ENCODE data around the gene ITGA2B.

DNA sequence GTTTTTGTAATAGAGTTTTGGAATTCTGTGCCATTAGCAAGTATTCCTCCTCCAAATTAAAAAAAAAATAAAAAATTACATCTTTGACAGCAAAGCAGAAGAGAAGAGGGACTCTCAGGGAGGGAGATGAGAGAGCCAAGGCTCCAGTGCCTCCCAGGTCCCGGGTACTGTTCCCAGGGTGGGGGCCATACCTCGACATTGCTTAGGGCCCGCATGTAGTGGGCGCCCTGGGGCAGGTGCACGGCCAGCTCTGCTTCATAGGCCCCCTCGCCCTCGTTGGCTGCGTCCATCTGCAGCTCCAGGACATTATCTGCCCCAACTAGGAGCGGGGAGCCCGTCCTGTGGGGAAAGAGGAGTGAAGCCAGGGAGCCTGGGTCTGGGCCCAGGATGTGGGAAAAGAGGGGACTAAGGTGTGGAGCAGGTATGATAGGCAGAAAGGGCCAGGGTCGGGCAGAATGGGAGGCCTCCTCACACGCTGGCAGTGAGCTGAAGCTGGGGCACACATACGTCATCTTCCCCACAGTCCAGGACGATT is 11.2 kb downstream of the ITGA2B start:
- TF ChIP-seq, protein P1, sequence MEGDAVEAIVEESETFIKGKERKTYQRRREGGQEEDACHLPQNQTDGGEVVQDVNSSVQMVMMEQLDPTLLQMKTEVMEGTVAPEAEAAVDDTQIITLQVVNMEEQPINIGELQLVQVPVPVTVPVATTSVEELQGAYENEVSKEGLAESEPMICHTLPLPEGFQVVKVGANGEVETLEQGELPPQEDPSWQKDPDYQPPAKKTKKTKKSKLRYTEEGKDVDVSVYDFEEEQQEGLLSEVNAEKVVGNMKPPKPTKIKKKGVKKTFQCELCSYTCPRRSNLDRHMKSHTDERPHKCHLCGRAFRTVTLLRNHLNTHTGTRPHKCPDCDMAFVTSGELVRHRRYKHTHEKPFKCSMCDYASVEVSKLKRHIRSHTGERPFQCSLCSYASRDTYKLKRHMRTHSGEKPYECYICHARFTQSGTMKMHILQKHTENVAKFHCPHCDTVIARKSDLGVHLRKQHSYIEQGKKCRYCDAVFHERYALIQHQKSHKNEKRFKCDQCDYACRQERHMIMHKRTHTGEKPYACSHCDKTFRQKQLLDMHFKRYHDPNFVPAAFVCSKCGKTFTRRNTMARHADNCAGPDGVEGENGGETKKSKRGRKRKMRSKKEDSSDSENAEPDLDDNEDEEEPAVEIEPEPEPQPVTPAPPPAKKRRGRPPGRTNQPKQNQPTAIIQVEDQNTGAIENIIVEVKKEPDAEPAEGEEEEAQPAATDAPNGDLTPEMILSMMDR (conservative IDR thresholded peaks at IDR 0.05 in 1 of 2, IDR thresholded peaks at IDR 0.05 in 1 of 2; ENCODE audit: low read depth in 1 of 2, low read length in 2 of 2): no peak
- no peak for TF ChIP-seq EZH2 (IDR thresholded peaks at IDR 0.05; ENCODE audit: low read length, missing control alignments)
